ENCODE measurements around the gene NFATC3.

The NFATC3 gene

DNA sequence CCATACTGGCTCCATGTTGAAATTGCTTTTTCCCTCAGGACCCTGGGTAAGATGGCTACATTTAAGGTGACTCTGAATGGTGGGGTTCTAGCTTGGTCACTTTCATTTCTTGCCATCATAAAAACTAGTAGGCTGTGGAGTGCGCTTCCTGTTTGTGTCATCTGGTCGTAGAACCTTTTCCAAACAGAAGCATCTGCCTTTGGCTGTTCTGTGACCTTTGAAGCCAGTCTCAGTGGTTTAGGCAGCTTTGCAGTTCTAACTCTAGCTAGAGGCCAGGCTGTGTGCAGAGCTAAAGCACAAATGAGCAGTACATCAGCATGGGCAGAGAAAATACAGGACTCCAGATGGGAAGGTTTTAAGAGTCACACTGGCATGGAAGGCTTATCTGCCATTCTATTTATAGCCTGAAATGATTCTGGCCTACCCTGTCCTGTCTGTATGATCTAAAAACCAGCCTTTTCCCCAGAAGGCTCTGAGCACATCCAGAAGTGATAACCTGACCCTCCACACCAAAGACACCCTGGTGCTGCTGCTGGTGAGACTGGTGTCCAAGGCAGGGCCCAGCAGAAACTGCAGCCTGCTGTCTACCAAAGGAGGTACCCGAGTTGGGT is 142.1 kb downstream of the NFATC3 start:
- no peak overlapping the region for H3K4me3 ChIP-seq (replicated peaks; ENCODE audit: low read depth, low read length)
- no peak for DNase-seq (ENCODE audit: low read depth)
- TF ChIP-seq, protein P1, sequence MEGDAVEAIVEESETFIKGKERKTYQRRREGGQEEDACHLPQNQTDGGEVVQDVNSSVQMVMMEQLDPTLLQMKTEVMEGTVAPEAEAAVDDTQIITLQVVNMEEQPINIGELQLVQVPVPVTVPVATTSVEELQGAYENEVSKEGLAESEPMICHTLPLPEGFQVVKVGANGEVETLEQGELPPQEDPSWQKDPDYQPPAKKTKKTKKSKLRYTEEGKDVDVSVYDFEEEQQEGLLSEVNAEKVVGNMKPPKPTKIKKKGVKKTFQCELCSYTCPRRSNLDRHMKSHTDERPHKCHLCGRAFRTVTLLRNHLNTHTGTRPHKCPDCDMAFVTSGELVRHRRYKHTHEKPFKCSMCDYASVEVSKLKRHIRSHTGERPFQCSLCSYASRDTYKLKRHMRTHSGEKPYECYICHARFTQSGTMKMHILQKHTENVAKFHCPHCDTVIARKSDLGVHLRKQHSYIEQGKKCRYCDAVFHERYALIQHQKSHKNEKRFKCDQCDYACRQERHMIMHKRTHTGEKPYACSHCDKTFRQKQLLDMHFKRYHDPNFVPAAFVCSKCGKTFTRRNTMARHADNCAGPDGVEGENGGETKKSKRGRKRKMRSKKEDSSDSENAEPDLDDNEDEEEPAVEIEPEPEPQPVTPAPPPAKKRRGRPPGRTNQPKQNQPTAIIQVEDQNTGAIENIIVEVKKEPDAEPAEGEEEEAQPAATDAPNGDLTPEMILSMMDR (IDR thresholded peaks at IDR 0.05; ENCODE audit: low read length, missing control alignments) = no peak

DNA sequence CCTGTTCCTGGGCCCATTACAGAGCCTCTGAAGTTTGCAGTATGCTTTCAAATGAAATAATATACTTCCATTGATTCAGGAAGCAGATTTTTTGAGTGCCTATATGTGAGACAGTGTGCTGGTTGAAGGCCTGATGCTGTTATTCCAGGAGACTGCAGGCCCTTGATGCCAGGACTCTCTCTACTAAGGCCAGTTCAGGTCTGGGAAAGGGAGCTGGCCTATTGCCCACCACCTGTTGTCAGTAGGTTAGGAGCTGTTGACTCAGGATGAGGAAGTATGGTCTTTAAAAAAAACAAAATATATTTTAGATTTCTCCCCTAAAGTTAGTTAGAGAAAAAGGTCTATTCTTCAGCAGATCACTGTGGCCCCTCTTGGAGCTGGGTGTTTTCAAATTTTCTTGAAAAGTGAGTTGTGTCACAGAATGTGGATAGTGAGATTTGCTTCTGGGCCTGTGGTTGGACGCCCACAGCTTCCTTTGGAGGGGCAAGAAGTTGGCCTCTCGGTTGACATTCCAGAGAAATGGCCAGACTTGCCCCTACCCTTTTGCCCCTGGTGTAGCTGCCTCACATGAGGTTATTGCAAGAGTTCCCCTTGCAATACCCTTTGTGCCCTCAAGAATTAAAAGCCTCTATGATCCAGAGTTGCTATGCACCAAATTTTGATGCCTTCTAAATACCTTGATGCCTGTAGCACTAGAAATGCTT is 142.8 kb downstream of the NFATC3 start:
- no peak for DNase-seq (ENCODE audit: low read depth)
- no peak overlapping the region for H3K4me3 ChIP-seq (replicated peaks; ENCODE audit: low read depth, low read length)
- TF ChIP-seq, protein P1 (IDR thresholded peaks at IDR 0.05; ENCODE audit: low read length, missing control alignments) = no peak

DNA sequence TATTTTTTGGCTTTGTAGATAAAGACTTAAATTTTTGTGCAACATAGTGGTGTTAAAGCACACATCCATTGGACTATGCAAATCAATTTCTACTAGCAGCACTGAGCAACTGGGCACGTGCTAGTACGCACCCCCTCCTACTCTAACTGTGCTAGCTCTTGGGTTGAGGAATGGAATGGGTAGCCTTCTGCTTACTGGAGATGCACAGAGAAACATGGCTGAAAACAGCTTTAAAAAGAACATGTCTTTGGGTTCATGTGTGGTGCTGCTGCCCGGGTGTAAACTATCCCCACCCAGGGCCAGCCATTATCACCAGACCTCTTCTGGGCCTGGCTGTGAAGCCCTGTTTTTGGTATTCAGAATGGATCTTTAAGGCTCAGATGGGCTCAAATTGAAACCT is 143.5 kb downstream of the NFATC3 start:
- no peak for DNase-seq (ENCODE audit: low read depth)
- H3K4me3 ChIP-seq (replicated peaks; ENCODE audit: low read depth, low read length) = no peak overlapping the region
- TF ChIP-seq, protein P1 (IDR thresholded peaks at IDR 0.05; ENCODE audit: low read length, missing control alignments) = no peak

DNA sequence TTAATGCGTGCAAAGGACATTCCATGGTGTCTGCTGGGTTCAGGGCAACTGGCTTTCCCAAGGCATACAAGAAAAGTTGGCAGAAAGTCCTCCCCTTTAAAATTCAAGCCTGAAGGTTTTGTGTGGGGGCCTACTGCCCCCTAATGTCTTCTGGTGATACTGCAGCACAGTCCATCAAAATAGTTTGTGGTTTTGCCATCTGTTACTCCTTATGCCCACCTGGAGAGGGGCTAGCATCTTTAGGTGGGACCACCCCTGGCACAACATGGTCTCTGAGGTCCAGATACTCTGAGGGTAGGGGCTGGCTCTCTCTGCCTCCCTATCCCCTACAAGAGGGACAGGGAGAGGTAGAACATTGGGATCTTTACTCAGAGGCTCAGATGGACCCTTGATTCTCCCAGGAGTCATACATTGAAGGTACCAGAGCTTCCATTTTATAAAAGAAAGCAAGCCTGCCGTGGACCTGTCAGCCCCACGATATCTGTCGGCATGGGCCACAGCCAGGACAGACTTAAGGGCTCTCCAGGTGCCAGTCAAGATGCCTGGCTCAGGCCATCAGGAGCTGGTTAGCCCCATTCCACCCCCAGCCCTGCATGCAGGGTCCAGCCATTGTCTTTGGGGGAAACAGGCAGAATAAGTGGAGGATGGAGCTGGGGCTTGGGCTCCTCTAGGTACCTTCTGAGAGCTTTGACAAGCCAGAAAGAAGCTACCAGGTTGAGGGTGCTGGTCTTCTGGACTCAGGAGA is 144.4 kb downstream of the NFATC3 start:
- DNase-seq (ENCODE audit: low read depth) = peak; percentile 76
- TF ChIP-seq, protein P1 (IDR thresholded peaks at IDR 0.05; ENCODE audit: low read length, missing control alignments) = peak; percentile 94
- no peak overlapping the region for H3K4me3 ChIP-seq (replicated peaks; ENCODE audit: low read depth, low read length)

DNA sequence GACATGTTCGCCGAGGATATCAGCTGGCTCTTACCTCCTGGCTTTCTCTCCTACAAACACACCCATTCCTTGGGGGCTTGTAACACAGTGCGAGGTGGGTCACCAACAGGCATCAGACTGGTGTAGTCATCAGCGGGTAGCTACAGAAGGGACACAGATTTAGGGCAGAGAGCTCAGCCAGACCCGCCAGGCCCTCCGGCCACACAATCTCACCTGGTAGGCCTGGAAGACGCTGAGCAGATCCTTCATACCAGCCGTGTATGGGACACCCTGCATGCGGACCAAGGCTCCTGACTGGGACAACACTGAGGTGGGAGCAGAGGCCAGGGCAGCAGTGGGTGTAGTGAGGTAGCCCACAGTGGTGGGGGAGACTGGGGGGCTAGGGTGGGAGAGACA is 145.0 kb downstream of the NFATC3 start:
- H3K4me3 ChIP-seq (replicated peaks; ENCODE audit: low read depth, low read length) = no peak overlapping the region
- TF ChIP-seq, protein P1 (IDR thresholded peaks at IDR 0.05; ENCODE audit: low read length, missing control alignments) = no peak
- DNase-seq (ENCODE audit: low read depth) = no peak

DNA sequence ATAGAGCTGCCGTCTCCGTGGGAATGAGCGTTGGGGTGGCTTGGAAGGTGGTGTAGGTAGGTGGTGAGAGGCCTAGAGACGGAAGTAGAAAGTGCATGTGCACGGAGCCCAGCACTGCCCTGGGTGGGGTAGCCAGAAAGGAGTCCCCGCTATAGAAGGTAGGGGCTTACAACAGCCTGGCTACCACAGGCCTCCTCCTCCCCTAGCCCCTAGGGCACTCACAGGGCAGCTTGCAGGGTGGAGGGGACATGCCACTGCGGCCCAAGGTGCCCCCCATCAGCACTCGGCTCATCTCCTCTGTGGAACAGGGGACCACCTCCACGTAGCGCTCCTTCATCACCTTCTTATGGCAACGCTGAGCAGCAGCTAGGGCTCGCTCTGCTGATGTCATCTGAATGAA is 145.8 kb downstream of the NFATC3 start:
- no peak overlapping the region for H3K4me3 ChIP-seq (replicated peaks; ENCODE audit: low read depth, low read length)
- TF ChIP-seq, protein P1 (IDR thresholded peaks at IDR 0.05; ENCODE audit: low read length, missing control alignments) = no peak
- DNase-seq (ENCODE audit: low read depth) = no peak
